MM.1S (cell line): ENCODE results near the gene SPAM1.

Experiments used
- EZH2 ChIP-seq: fragments of 300-600 bp; sonication (generic); optimal IDR thresholded peaks from 2 replicates; pipeline ENCODE3; 2017; ENCODE audit warnings: low read depth, mild to moderate bottlenecking, antibody characterized with exemption, low read length, mixed read lengths
- TF ChIP-seq, protein P1 (sequence below): fragments of 300-600 bp; sonication (generic); IDR thresholded peaks from 2 replicates; pipeline ENCODE4 v1.5.1; 2016; ENCODE audit warnings: antibody characterized with exemption, low read length, mixed read lengths

DNA sequence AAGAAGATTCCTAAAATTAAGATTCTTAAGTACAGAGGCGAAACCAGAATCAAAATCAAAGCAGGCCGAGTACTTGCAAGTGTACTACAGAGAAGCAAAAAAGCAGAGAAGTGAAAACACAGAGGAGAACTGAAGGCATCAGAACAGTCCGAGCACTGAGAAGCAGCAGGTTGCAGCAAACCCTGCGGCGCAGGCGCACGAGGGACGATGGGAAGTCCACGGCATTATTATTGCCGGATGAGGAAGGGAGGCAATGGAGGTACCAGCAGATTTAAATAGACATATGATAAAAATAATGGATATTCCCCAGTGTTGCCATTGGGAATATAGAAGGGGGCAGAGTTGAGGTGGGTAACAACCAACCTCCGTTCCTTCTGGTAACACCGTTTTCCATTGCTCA is 7.2 kb upstream of the SPAM1 start:
- TF ChIP-seq, protein P1, sequence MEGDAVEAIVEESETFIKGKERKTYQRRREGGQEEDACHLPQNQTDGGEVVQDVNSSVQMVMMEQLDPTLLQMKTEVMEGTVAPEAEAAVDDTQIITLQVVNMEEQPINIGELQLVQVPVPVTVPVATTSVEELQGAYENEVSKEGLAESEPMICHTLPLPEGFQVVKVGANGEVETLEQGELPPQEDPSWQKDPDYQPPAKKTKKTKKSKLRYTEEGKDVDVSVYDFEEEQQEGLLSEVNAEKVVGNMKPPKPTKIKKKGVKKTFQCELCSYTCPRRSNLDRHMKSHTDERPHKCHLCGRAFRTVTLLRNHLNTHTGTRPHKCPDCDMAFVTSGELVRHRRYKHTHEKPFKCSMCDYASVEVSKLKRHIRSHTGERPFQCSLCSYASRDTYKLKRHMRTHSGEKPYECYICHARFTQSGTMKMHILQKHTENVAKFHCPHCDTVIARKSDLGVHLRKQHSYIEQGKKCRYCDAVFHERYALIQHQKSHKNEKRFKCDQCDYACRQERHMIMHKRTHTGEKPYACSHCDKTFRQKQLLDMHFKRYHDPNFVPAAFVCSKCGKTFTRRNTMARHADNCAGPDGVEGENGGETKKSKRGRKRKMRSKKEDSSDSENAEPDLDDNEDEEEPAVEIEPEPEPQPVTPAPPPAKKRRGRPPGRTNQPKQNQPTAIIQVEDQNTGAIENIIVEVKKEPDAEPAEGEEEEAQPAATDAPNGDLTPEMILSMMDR = no peak
- TF ChIP-seq EZH2 = no peak
